HL-60 (cell line): ENCODE measurements around the gene NR2C1.
"Not testable (repeated sequence)": the region's sequence is repeated elsewhere in the genome, so short reads cannot be mapped to it uniquely, and the experiment has no call there.

Experiments
- DNase-seq, 2 experiments: peaks; one replicate each; pipeline ENCODE4 v3.0.0-alpha.2; 2010 to 2020; ENCODE audit warnings: low read depth in 1 of 2, low spot score in 1 of 2
- H3K27ac ChIP-seq: fragments of 250-450 bp; sonication (Bioruptor Pico); replicated peaks from 2 replicates; pipeline ENCODE4 v1.5.1; 2020; ENCODE audit warnings: mild to moderate bottlenecking, moderate library complexity
- H3K27me3 ChIP-seq: fragments of 250-450 bp; sonication (Bioruptor Pico); 2 replicates; pipeline ENCODE4 v1.5.1; 2021; ENCODE audit warnings: mild to moderate bottlenecking, moderate library complexity; ENCODE audit not compliant: insufficient read depth, poor library complexity, severe bottlenecking
- H3K4me3 ChIP-seq: replicated peaks from 2 replicates; pipeline ENCODE4 v1.5.1; 2011; ENCODE audit warnings: mild to moderate bottlenecking, control low read depth, low read length; ENCODE audit not compliant: insufficient read depth
- GABPA ChIP-seq: IDR thresholded peaks from 2 replicates; pipeline ENCODE4 v1.6.1; 2012; ENCODE audit warnings: low read depth
- POLR2AphosphoS5 ChIP-seq: IDR thresholded peaks from 2 replicates; pipeline ENCODE4 v1.6.1; 2012; ENCODE audit warnings: low read depth
- SPI1 ChIP-seq: IDR thresholded peaks from 2 replicates; pipeline ENCODE4 v1.6.1; 2012; ENCODE audit warnings: low read depth, mild to moderate bottlenecking, borderline replicate concordance
- TF ChIP-seq, protein P1 (sequence below): IDR thresholded peaks from 2 replicates; pipeline ENCODE4 v1.6.1; 2012; ENCODE audit warnings: low read depth; ENCODE audit not compliant: insufficient replicate concordance
- TF ChIP-seq, protein P2 (sequence below): IDR thresholded peaks from one replicate; pipeline ENCODE4 v1.5.1; 2011; ENCODE audit warnings: low read length, control low read depth, inconsistent platforms; ENCODE audit not compliant: insufficient read depth

The NR2C1 gene

DNA sequence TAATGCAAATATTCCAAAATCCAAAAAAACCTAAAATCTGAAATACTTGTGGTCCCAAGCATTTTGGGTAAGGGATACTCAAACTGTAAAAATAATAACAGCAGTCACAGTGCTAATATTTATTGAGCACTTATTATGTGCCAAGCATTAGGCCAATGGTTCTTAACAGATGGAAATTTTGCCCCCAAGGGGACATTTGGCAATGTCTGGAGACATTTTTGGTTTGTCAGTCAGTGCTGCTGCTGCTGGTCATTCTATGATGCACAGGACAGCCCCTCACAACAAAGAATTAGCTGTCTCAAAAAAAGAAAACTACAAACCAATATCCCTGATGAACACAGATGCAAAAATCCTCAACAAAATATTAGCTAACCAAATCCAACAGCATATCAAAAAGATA, 75.7 kb downstream of the NR2C1 start:
- no peak for DNase-seq
- Histone ChIP-seq H3K4me3 (no peak overlapping the region), H3K27me3 (no peaks in the 10 kb centered on the region)

DNA sequence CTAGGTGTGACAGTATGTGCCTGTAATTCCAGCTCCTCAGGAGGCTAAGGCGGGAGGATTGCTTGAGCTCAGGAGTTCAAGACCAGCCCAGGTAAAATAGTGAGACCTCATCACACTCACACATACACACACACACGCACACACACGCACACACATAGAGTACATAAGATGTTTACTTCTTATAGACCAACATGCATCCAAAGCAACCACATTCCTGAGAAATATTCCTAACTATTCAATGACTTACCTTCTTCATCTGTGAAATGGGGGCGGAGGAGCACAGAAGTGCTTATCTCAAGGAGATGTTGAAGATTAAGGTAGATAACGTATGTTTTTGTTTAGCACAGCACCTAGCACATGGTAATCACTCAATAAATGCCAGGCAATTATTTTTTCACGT, 76.4 kb downstream of the NR2C1 start:
- H3K27ac ChIP-seq = no peak overlapping the region
- no peak for DNase-seq
- TF ChIP-seq SPI1 (no peak), POLR2AphosphoS5 (no peak), GABPA (no peak)
- TF ChIP-seq, protein P1, sequence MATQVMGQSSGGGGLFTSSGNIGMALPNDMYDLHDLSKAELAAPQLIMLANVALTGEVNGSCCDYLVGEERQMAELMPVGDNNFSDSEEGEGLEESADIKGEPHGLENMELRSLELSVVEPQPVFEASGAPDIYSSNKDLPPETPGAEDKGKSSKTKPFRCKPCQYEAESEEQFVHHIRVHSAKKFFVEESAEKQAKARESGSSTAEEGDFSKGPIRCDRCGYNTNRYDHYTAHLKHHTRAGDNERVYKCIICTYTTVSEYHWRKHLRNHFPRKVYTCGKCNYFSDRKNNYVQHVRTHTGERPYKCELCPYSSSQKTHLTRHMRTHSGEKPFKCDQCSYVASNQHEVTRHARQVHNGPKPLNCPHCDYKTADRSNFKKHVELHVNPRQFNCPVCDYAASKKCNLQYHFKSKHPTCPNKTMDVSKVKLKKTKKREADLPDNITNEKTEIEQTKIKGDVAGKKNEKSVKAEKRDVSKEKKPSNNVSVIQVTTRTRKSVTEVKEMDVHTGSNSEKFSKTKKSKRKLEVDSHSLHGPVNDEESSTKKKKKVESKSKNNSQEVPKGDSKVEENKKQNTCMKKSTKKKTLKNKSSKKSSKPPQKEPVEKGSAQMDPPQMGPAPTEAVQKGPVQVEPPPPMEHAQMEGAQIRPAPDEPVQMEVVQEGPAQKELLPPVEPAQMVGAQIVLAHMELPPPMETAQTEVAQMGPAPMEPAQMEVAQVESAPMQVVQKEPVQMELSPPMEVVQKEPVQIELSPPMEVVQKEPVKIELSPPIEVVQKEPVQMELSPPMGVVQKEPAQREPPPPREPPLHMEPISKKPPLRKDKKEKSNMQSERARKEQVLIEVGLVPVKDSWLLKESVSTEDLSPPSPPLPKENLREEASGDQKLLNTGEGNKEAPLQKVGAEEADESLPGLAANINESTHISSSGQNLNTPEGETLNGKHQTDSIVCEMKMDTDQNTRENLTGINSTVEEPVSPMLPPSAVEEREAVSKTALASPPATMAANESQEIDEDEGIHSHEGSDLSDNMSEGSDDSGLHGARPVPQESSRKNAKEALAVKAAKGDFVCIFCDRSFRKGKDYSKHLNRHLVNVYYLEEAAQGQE = no peak
- TF ChIP-seq, protein P2, sequence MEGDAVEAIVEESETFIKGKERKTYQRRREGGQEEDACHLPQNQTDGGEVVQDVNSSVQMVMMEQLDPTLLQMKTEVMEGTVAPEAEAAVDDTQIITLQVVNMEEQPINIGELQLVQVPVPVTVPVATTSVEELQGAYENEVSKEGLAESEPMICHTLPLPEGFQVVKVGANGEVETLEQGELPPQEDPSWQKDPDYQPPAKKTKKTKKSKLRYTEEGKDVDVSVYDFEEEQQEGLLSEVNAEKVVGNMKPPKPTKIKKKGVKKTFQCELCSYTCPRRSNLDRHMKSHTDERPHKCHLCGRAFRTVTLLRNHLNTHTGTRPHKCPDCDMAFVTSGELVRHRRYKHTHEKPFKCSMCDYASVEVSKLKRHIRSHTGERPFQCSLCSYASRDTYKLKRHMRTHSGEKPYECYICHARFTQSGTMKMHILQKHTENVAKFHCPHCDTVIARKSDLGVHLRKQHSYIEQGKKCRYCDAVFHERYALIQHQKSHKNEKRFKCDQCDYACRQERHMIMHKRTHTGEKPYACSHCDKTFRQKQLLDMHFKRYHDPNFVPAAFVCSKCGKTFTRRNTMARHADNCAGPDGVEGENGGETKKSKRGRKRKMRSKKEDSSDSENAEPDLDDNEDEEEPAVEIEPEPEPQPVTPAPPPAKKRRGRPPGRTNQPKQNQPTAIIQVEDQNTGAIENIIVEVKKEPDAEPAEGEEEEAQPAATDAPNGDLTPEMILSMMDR = no peak
- no peaks in the 10 kb centered on the region for H3K27me3 ChIP-seq
- no peak overlapping the region for H3K4me3 ChIP-seq

More for the DNA sequence above, 75.7 kb downstream of the NR2C1 start:
- TF ChIP-seq, protein P1 = no peak
- TF ChIP-seq GABPA = no peak
- no peak for TF ChIP-seq SPI1
- TF ChIP-seq POLR2AphosphoS5 = no peak
- TF ChIP-seq, protein P2 = no peak
- no peak overlapping the region for H3K27ac ChIP-seq

DNA sequence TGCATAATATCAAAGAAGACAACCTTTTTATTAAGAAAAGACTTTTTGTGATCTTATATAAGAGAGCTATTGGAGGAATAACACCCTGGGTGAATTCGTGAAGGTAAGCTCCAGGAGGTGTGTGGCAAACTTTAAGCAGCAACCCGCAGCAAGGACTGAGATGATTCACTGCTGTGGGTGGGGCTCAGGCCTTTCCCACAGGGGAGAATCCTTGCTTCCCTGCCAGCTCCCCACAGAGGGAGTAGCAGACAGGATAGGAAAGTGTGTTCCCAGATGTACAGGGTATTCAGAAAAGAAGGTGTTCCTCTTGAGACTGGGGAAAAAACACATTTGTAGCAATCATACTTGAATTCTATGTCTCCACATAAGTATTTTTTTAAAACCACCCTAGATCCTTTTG, 79.1 kb downstream of the NR2C1 start:
- H3K4me3 ChIP-seq = no peak overlapping the region
- no peaks in the 10 kb centered on the region for H3K27me3 ChIP-seq
- TF ChIP-seq, protein P1 = no peak
- DNase-seq = no peak
- no peak overlapping the region for H3K27ac ChIP-seq

DNA sequence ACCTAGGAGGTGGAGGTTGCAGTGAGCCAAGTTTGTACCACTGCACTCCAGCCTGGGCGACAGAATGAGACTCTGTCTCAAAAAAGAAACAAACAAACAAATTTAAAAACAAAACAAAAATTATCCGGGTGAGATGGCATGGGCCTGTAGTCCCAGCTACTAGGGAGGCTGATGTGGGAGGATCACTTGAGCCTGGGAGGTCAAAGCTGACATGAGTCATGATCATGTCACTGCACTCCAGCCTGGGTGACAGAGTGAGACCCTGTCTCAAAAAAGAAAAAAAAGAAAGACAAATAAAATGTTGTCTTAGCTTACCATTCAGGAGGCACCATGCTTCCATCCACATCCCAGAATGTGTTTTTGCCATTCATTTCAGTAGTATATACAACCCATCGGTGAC, 79.6 kb downstream of the NR2C1 start:
- H3K27ac ChIP-seq, H3K27me3 ChIP-seq, DNase-seq, H3K4me3 ChIP-seq: not testable (repeated sequence)
